Upper lobe of right lung (tissue), 1 donor: ENCODE results near the gene CTNNA3. TPM values are rescaled to one million over a fixed set of nuclear protein-coding genes. Genes with fewer than 3 reads are reported as not detected.

Source experiments
- ATAC-seq: fragments of 200-7000 bp; cut with Tn5 transposase; one replicate; pipeline ENCODE4 v1.9.1; 2020; ENCODE audit warnings: mild to moderate bottlenecking, moderate library complexity
- DNase-seq: peaks from one replicate; pipeline ENCODE4 v3.0.0-alpha.2; 2020
- H3K27ac ChIP-seq: fragments of 200-600 bp; one replicate; pipeline ENCODE4 v1.8.0; 2022
- H3K27me3 ChIP-seq: fragments of 200-600 bp; one replicate; pipeline ENCODE4 v1.8.0; 2022; ENCODE audit warnings: mild to moderate bottlenecking
- H3K36me3 ChIP-seq: fragments of 200-600 bp; one replicate; pipeline ENCODE4 v1.8.0; 2022
- H3K4me1 ChIP-seq: fragments of 200-600 bp; one replicate; pipeline ENCODE4 v1.8.0; 2022
- H3K4me3 ChIP-seq: fragments of 200-600 bp; one replicate; pipeline ENCODE4 v1.8.0; 2022; ENCODE audit warnings: mild to moderate bottlenecking
- H3K9me3 ChIP-seq: fragments of 200-600 bp; one replicate; pipeline ENCODE4 v1.8.0; 2022
- intact Hi-C: fragments of 100-400 bp; cut with DNase I; formaldehyde crosslinking; loops from one replicate; pipeline ENCODE4 v1.11.0; 2022
- total RNA-seq: library from RNA; stranded (reverse); fragmentation: NEBNext Ultra II Directional; extraction: Animal tissue kit (Norgen Biotek cat#: 25700); gene quantifications from one replicate; pipeline ENCODE4 v1.2.1, GENCODE V29; 2021
- TF ChIP-seq, protein P1 (sequence below): fragments of 200-600 bp; IDR thresholded peaks from one replicate; pipeline ENCODE4 v1.8.0; 2022; ENCODE audit warnings: antibody characterized with exemption
- donor health status: DM: no; HTN: yes; CAD: no; lungs with severe emphysema.

CTNNA3 gene
- total RNA-seq, 1 donor from 2014 or later, result 0.67 TPM

DNA sequence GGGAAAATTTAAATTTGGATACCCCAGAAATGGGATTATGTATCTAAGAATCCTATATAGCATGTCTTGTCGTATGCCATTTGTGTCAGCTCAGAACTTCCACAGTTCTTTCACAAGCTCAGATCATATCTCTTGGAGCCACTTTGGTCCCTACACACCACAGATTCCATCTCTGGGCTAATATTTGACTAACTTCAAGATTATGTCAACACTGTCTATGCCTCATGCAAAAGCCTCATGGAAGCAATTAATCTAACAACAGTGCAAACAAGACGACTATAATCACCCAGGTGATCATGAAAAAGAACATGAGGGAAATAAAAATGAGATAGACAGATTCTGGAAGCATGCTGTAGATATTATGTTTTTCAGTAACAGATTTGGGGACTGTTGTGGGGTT lies 581.0 kb downstream of the CTNNA3 start:
- Histone ChIP-seq H3K9me3 (no peaks in the 10 kb centered on the region), H3K4me3 (no peak overlapping the region), H3K27me3 (no peaks in the 10 kb centered on the region), H3K27ac (no peak overlapping the region), H3K36me3 (no peaks in the 10 kb centered on the region), H3K4me1 (no peaks in the 10 kb centered on the region)
- intact Hi-C loops, result no loop called here
- TF ChIP-seq, protein P1, sequence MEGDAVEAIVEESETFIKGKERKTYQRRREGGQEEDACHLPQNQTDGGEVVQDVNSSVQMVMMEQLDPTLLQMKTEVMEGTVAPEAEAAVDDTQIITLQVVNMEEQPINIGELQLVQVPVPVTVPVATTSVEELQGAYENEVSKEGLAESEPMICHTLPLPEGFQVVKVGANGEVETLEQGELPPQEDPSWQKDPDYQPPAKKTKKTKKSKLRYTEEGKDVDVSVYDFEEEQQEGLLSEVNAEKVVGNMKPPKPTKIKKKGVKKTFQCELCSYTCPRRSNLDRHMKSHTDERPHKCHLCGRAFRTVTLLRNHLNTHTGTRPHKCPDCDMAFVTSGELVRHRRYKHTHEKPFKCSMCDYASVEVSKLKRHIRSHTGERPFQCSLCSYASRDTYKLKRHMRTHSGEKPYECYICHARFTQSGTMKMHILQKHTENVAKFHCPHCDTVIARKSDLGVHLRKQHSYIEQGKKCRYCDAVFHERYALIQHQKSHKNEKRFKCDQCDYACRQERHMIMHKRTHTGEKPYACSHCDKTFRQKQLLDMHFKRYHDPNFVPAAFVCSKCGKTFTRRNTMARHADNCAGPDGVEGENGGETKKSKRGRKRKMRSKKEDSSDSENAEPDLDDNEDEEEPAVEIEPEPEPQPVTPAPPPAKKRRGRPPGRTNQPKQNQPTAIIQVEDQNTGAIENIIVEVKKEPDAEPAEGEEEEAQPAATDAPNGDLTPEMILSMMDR, result no peak
- DNase-seq, result no peak
- ATAC-seq, result peak; percentile 41

DNA sequence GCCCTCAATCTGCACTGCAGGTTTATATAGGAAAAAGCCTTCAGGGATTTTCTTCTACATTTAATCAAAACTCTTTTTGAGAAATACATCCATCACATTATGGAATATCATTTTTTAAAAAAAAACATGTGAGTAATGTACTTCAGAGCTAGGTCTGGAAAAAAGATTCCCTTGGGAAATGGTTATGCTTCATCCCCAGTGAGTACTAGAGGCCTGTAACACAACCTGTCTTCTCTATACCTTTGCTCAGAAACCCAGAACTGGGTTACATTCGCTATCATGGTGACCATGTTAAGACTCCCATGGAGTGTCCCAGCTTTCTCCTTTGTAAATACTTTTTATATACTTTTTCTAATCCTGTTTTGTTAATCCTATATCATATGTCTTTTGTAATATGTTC lies 583.2 kb downstream of the CTNNA3 start:
- TF ChIP-seq, protein P1, result no peak

DNA sequence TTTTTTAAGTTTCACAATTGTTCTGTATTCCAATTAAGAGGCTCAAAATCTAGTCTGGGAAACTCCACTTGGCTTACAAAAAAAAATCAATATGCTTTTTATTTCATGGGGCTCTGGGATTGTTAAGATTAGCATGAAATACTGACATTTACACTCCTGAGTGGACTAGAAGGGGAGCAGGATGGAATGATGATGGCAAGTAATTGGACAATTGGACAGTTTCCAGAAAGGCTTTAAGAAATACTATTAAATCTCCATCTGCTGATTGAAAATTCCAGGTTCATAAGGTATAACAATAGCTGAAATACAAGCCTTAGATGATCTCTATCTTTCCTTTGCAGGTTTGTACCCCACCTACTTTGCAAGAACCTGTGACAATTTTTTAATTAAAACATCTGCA lies 585.7 kb downstream of the CTNNA3 start:
- ATAC-seq (no peak), DNase-seq (no peak)
- Histone ChIP-seq H3K4me3 (no peak overlapping the region), H3K27me3 (no peaks in the 10 kb centered on the region), H3K27ac (no peak overlapping the region), H3K9me3 (no peaks in the 10 kb centered on the region), H3K4me1 (no peaks in the 10 kb centered on the region), H3K36me3 (no peaks in the 10 kb centered on the region)
- TF ChIP-seq, protein P1, result no peak
- intact Hi-C loops, result no loop called here

More for the DNA sequence above, 583.2 kb downstream of the CTNNA3 start:
- no peaks in the 10 kb centered on the region for H3K4me1 ChIP-seq
- no peak overlapping the region for H3K4me3 ChIP-seq
- H3K27me3 ChIP-seq, result no peaks in the 10 kb centered on the region
- ATAC-seq (no peak), DNase-seq (no peak)
- intact Hi-C loops, result no loop called here
- H3K36me3 ChIP-seq, result no peaks in the 10 kb centered on the region
- H3K9me3 ChIP-seq, result no peaks in the 10 kb centered on the region
- H3K27ac ChIP-seq, result no peak overlapping the region

DNA sequence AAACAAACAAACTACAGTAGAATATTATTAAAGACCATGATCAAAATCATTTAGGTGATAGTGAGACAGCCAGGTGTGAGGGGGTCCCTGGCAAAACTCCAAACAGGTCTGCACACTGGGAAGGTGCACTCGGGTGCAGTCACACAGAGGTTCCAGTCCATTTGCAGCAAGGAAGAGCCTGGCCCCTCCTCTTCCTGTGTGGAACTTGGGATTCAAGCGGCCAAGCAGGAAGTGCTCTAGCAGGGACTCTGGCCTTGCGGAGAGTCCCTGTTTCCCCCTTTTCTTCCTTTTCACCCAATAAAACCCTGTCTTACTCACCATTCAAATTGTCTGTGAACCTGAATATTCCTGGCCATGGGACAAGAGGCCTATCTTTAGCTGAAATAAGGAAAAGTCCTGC lies 588.3 kb downstream of the CTNNA3 start:
- H3K4me3 ChIP-seq, result no peak overlapping the region
- no peaks in the 10 kb centered on the region for H3K4me1 ChIP-seq
- no peak overlapping the region for H3K27ac ChIP-seq
- TF ChIP-seq, protein P1, result no peak
- no peaks in the 10 kb centered on the region for H3K36me3 ChIP-seq
- peak; percentile 12 for DNase-seq
- no peaks in the 10 kb centered on the region for H3K27me3 ChIP-seq
- intact Hi-C loops, result no loop called here
- H3K9me3 ChIP-seq, result no peaks in the 10 kb centered on the region
- no peak for ATAC-seq

DNA sequence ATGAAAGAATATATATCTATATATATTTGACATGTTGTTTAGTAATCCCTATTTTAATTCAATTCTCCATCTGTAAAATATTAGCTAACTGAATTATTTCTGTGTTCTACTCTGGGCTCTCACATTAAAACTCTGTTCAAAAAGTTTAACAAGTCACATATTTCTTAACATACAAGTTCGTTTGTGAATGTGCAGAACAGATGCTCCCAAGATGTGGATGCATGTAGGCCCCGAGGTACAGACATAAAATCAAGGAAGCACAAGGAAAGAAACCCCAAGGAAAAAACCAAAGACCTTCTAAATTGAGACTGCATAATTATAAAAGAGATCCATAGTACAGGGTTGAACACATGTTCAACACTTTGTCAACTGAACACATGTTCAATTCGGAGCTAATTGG lies 595.0 kb downstream of the CTNNA3 start:
- TF ChIP-seq, protein P1, result no peak
- no peak overlapping the region for H3K4me3 ChIP-seq
- H3K4me1 ChIP-seq, result no peaks in the 10 kb centered on the region
- DNase-seq (no peak), ATAC-seq (no peak)
- no peaks in the 10 kb centered on the region for H3K36me3 ChIP-seq
- intact Hi-C loops, result no loop called here
- H3K9me3 ChIP-seq, result no peaks in the 10 kb centered on the region
- H3K27ac ChIP-seq, result no peak overlapping the region
- H3K27me3 ChIP-seq, result no peaks in the 10 kb centered on the region

DNA sequence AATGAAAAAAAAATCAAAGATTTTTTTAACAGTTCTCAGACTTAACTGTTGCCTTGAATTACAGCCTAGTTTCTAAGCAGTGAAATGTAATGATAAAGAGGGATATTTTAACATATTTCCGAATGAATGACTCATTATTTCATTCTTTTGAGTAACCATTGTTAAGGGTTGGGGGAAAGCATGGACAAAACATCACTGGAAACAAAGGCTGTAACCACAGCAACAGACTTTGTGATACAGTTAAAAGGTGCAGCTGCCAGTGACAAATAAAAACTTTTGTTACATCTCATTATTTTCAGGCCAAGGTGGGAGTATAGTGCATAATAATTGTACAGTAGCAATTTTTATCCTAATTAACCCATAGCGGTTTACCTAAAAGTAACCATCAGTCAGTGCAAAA lies 597.5 kb downstream of the CTNNA3 start:
- H3K4me3 ChIP-seq, result no peak overlapping the region

More for the DNA sequence above, 597.5 kb downstream of the CTNNA3 start:
- no peaks in the 10 kb centered on the region for H3K9me3 ChIP-seq
- H3K4me1 ChIP-seq, result no peaks in the 10 kb centered on the region
- intact Hi-C loops, result no loop called here
- H3K27me3 ChIP-seq, result no peaks in the 10 kb centered on the region
- no peaks in the 10 kb centered on the region for H3K36me3 ChIP-seq
- ATAC-seq (no peak), DNase-seq (no peak)
- no peak overlapping the region for H3K27ac ChIP-seq
- TF ChIP-seq, protein P1, result no peak
